ENCODE measurements around the gene TNNI3K.

DNA sequence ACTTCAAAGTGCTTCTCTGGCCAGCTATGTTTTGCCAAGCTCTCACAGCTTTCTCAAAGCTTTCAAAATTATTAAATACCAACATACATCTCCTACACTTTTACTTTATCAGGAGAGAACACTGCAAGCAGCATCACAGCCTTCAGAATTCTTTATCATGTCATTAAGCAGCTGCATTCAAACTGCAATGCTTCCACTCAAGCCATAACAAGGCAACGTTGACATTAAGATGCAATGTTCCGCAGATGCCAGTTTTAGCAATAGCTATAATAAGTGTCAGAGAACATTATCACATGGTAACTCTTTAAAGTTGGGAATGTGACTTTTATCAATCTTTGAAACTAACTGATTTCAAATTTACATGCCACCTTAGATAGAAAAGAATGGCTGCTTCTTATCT, 185.3 kb downstream of the TNNI3K start:
- no peak for TF ChIP-seq POLR2AphosphoS5 (IDR thresholded peaks at IDR 0.05)
- no peak for TF ChIP-seq POLR2A (IDR thresholded peaks at IDR 0.05)
- TF ChIP-seq CTCF (IDR thresholded peaks at IDR 0.05) = no peak
- TF ChIP-seq EP300 (IDR thresholded peaks at IDR 0.05) = no peak
